WERI-Rb-1 (cell line): ENCODE results near the gene CCDC88C.
A peak's percentile ranks its signal among the peaks of the same experiment; 100 is the strongest.

Source experiments
- DNase-seq: peaks from one replicate; pipeline ENCODE4 v3.0.0-alpha.2; 2020
- H3K27ac ChIP-seq: fragments of 250-450 bp; sonication (Bioruptor Pico); 2 replicates; pipeline ENCODE4 v1.5.1; 2020; ENCODE audit warnings: mild to moderate bottlenecking, moderate library complexity
- H3K27me3 ChIP-seq: fragments of 250-450 bp; sonication (Bioruptor Pico); 2 replicates; pipeline ENCODE4 v1.5.1; 2021; ENCODE audit warnings: mild to moderate bottlenecking, low read depth, moderate library complexity; ENCODE audit not compliant: insufficient read depth, severe bottlenecking
- H3K36me3 ChIP-seq: fragments of 250-450 bp; sonication (Bioruptor Pico); 2 replicates; pipeline ENCODE4 v1.5.1; 2020; ENCODE audit warnings: mild to moderate bottlenecking, moderate library complexity
- H3K4me3 ChIP-seq: 2 replicates; pipeline ENCODE4 v1.5.1; 2011; ENCODE audit warnings: low read depth, mild to moderate bottlenecking, control low read depth, low read length
- H3K9me3 ChIP-seq: fragments of 250-450 bp; sonication (Bioruptor Pico); 2 replicates; pipeline ENCODE4 v1.5.1; 2021; ENCODE audit warnings: mild to moderate bottlenecking, moderate library complexity; ENCODE audit not compliant: severe bottlenecking
- CTCF ChIP-seq: IDR thresholded peaks from 2 replicates; pipeline ENCODE4 v1.5.1; 2011; ENCODE audit warnings: low read depth, mild to moderate bottlenecking, control low read depth, inconsistent platforms, low read length

CCDC88C gene

GRCh38 chr14:91265404-91265803 is 152.2 kb downstream of the CCDC88C start:
- H3K27ac ChIP-seq, result no peak overlapping the region
- TF ChIP-seq CTCF, result no peak
- no peak for DNase-seq
- no peaks in the 10 kb centered on the region for H3K9me3 ChIP-seq
- H3K36me3 ChIP-seq, result peaks cover 7% of the 10 kb centered on the region
- no peak overlapping the region for H3K4me3 ChIP-seq
- H3K27me3 ChIP-seq, result no peaks in the 10 kb centered on the region

DNA sequence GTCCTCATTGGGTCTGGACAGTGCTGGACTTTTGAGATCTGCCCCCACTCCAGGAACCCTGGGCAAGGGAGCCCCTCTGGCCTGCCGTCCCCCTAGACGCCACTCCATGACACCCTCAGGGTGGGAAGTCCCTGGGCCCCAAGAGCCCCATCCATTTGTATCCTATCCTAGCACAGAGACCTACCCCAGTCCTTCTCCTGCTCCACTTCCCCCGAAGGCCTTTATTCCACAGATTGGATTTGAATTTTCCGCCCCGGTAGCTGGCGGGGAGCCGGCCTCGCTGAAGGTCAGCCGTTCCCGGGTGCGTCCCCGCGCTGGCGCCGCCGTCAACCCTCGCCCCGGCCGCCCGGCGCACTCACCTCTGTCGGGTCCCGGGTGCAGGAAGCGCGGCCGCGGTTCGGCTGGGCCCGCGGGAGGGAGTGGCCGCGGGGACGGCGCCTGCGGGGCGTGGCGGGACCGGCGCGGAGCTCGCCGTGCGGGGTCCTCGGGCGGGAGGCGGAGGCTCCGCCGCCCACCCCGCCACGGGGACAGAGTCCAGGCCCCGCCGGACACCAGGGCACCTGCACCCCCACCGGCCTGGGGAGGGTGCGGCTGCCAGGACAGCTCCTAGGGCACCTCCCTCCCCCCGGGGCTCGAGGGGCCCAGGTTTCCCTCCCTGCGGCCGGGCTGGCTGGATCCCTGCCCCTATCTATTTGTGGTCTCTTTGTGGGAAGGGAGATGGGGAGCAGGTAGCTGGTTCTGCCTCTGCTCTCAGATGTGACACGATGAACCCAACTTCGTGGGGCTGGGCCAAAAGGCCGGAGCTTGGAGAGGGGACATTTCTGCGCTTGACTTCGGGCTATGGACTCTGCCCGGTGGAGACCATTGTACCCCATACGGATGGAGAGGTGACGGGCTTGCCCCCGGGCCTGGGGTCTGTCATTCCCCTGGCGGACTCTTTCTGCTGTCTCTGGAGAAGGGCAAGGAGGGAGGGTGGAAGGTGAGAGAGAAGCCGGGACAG is 153.2 kb downstream of the CCDC88C start:
- Histone ChIP-seq H3K9me3 (no peaks in the 10 kb centered on the region), H3K36me3 (peaks cover under 1% of the 10 kb centered on the region), H3K4me3 (no peak overlapping the region), H3K27ac (no peak overlapping the region), H3K27me3 (no peaks in the 10 kb centered on the region)
- no peak for DNase-seq
- no peak for TF ChIP-seq CTCF

GRCh38 chr14:91263329-91263728 is 154.3 kb downstream of the CCDC88C start:
- Histone ChIP-seq H3K27ac (no peak overlapping the region), H3K27me3 (no peaks in the 10 kb centered on the region), H3K9me3 (no peaks in the 10 kb centered on the region), H3K4me3 (no peak overlapping the region), H3K36me3 (no peaks in the 10 kb centered on the region)
- TF ChIP-seq CTCF, result no peak
- no peak for DNase-seq

DNA sequence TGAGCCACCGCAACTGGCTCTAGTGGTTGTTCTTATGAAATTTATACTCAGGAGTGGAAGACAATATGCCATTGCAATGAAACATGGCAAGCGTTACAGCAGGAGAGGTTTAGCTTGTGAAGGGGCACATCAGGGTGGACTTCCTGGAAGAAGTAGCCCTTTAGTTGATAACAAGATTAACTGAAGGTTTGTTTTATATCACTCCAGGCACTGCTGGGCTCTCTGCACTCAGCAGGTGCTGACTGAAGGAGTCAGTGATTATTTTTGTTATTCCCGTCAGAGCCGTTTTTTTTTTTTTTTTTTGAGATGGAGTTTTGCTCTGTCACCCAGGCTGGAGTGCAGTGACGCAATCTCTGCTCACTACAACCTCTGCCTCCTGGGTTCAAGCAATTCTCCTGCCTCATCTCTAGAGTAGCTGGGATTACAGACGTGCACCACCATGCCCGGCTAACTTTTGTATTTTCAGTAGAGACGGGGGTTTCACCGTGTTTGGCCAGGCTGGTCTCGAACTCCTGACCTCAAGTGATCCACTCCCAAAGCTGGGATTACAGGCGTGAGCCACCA is 155.6 kb downstream of the CCDC88C start:
- H3K4me3 ChIP-seq, result no peak overlapping the region
- no peaks in the 10 kb centered on the region for H3K36me3 ChIP-seq
- TF ChIP-seq CTCF, result no peak
- no peak overlapping the region for H3K27ac ChIP-seq
- H3K27me3 ChIP-seq, result no peaks in the 10 kb centered on the region
- no peaks in the 10 kb centered on the region for H3K9me3 ChIP-seq
- DNase-seq, result peak; percentile 69

DNA sequence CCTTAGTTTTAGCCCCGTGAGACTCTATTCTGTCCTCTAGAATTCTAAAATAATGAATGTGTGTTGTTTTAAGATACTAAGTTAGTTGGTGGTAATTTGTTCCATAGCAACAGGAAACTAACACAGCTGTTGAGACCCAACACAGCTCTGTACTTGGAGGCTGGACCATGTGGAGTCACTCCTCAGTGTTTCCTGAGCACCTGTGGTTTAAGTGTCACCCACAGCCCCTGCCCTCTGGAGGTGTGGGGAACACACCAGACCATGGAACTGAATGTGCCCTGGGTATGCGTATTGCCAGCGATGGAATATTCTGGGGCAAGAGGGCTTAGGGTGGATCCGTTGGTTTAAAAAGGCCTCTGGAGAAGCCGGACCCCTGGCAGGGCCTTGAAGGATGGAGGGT is 156.5 kb downstream of the CCDC88C start:
- no peak for DNase-seq
- H3K27me3 ChIP-seq, result no peaks in the 10 kb centered on the region
- H3K27ac ChIP-seq, result no peak overlapping the region
- no peaks in the 10 kb centered on the region for H3K9me3 ChIP-seq
- no peaks in the 10 kb centered on the region for H3K36me3 ChIP-seq
- TF ChIP-seq CTCF, result no peak
- H3K4me3 ChIP-seq, result no peak overlapping the region
